BE2C (cell line): ENCODE measurements around the gene MYO18B.

ENCODE experiments used
- DNase-seq: peaks from one replicate; pipeline ENCODE4 v3.0.0-alpha.2; 2020
- H3K27me3 ChIP-seq: fragments of 250-450 bp; sonication (Bioruptor Pico); 2 replicates; pipeline ENCODE4 v1.5.1; 2020; ENCODE audit warnings: mild to moderate bottlenecking
- H3K36me3 ChIP-seq: fragments of 250-450 bp; sonication (Bioruptor Pico); 2 replicates; pipeline ENCODE4 v1.5.1; 2020; ENCODE audit warnings: mild to moderate bottlenecking
- H3K4me1 ChIP-seq: fragments of 250-450 bp; sonication (Bioruptor Pico); 2 replicates; pipeline ENCODE4 v1.5.1; 2020
- H3K4me3 ChIP-seq: 2 replicates; pipeline ENCODE4 v1.5.1; 2011; ENCODE audit warnings: low read depth, low read length
- H3K9me3 ChIP-seq: fragments of 250-450 bp; sonication (Bioruptor Pico); 2 replicates; pipeline ENCODE4 v1.5.1; 2020
- TF ChIP-seq, protein P1 (sequence below): IDR thresholded peaks from 2 replicates; pipeline ENCODE4 v1.5.1; 2012; ENCODE audit warnings: mild to moderate bottlenecking, low read depth, low read length

The MYO18B gene

DNA sequence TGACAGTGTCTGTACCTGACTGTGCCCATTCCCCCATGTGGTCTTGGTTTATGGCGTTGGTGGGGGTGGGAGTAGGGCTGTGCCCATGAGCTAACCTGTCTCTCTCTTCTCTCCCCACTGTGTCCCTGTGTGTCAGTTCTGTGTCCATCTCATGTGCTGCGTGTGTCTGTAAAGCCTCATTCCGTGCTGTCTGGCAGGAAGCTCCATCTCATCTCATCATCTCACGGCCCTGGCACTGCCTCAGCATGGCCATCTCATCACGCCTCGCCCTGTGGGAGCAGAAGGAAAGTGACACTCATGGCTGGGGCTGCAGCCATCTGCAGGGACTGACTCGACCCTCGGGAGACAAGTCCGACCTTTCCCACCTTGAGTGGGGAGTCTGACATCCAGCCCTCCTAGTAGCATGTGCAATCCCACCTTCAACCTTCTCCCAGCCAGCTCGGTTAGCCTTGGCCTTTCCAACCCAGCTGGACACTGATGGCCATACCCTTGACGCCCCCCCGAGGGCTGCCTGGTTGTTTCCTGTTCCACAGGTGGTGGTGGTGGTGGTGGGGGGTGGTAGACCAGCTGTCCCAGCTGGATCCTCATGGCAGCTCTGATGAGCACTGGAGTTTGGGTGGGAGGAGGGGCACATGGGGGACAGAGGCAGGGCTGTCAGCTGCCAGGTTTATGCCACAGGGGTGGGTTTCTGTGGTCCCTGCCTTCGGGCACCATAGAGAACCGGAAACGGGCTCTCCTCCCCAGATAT, 19.0 kb downstream of the MYO18B start:
- TF ChIP-seq, protein P1, sequence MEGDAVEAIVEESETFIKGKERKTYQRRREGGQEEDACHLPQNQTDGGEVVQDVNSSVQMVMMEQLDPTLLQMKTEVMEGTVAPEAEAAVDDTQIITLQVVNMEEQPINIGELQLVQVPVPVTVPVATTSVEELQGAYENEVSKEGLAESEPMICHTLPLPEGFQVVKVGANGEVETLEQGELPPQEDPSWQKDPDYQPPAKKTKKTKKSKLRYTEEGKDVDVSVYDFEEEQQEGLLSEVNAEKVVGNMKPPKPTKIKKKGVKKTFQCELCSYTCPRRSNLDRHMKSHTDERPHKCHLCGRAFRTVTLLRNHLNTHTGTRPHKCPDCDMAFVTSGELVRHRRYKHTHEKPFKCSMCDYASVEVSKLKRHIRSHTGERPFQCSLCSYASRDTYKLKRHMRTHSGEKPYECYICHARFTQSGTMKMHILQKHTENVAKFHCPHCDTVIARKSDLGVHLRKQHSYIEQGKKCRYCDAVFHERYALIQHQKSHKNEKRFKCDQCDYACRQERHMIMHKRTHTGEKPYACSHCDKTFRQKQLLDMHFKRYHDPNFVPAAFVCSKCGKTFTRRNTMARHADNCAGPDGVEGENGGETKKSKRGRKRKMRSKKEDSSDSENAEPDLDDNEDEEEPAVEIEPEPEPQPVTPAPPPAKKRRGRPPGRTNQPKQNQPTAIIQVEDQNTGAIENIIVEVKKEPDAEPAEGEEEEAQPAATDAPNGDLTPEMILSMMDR: no peak
- Histone ChIP-seq H3K36me3 (no peaks in the 10 kb centered on the region), H3K27me3 (no peaks in the 10 kb centered on the region), H3K4me1 (no peaks in the 10 kb centered on the region; the same call in 1 of the 2 replicates), H3K4me3 (no peak overlapping the region), H3K9me3 (0 out of 2 replicates have a peak, but pooled peaks cover 2% of the 10 kb centered on the region)
- DNase-seq: no peak

DNA sequence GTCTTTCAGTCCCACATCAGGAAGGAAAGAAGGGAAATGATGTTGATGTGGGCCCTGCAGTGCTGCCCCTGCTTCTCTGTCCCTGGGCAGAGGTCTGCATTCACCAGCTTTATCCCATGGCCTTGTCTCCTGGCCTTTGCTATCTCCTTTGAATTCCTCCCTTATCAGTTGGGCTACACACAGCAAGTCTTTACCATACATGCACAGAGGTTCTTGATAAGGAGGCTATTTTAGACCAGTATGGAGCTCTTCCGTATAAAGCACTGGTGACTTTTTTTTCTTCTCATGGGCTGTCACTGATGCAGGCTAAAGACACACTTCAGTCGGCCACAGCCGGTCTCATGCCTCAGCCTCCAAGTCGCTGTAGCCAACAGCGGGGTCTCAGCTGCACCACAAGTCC, 20.2 kb downstream of the MYO18B start:
- Histone ChIP-seq H3K36me3 (no peaks in the 10 kb centered on the region), H3K4me1 (no peaks in the 10 kb centered on the region; the same call in 1 of the 2 replicates), H3K27me3 (no peaks in the 10 kb centered on the region), H3K9me3 (peaks cover 5% of the 10 kb centered on the region; the same call in 1 of the 2 replicates), H3K4me3 (no peak overlapping the region)
- DNase-seq: no peak
- TF ChIP-seq, protein P1: no peak

DNA sequence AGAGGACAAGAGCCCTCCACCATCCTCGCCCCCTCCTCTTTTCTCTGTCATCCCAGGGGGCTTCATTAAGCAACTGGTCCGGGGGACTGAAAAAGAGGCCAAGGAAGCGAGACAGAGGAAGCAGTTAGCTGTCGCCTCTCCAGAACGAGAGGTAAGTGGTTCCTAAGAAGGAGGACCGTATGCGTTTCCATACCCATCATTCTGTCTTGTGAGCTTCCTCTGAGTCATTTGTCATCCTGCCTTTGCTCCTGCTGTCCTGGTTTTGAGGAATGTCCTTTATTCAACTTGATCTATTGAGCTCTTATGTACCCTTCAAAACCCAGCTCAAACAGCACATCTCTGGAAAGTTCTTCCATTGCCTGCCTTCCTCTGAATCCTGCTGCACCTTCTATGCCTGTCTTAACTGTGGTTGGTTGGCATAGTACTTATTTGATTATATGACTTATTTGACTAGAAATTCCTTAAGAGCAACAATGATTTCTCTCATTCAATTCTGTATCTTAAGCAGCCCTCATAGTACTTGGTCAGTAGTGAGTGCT, 21.3 kb downstream of the MYO18B start:
- Histone ChIP-seq H3K36me3 (no peaks in the 10 kb centered on the region), H3K9me3 (peaks cover 5% of the 10 kb centered on the region; the same call in 1 of the 2 replicates), H3K27me3 (no peaks in the 10 kb centered on the region), H3K4me1 (no peaks in the 10 kb centered on the region; the same call in 1 of the 2 replicates), H3K4me3 (no peak overlapping the region)
- TF ChIP-seq, protein P1: no peak
- no peak for DNase-seq

DNA sequence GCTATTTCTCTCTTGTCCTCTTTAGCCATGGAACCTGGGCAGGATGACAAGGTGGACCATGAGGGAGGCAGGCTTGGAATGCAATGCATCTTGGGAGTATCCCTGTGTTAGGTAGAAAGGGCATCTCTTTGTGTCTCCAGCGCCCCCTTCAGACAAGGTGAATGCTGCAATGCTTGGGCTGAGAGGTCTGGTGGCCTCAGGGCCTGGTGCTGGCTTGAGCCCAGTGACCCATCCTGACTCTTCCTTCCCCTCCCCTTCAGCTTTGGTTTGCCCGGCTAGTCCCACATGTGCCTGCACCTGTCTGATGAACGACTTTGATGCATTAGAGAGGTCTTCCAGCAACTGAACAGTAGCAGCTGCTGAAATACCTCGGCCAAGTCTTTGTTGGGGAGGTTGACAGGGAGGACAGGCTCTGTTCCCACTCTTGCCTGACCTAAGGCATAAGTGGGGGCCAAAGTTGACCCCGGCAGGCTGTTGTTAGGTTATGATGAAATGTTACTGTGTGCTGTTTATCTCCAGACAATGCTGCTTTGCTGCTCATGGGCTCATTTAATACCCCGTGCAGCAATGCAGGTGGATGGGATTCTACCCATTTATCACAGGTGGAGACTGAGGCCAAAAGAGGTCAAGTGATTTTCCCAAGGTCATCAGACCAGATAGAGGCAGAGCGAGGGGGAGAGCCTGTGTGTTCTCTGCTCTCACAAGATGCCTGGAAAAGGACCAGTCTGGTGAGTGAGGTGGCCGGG, 22.5 kb downstream of the MYO18B start:
- peaks cover 5% of the 10 kb centered on the region; the same call in 1 of the 2 replicates for H3K9me3 ChIP-seq
- H3K36me3 ChIP-seq: no peaks in the 10 kb centered on the region
- TF ChIP-seq, protein P1: peak; percentile 24; the same call in 1 of the 2 replicates
- no peak for DNase-seq
- H3K27me3 ChIP-seq: no peaks in the 10 kb centered on the region
- H3K4me1 ChIP-seq: no peaks in the 10 kb centered on the region; the same call in 1 of the 2 replicates
- no peak overlapping the region for H3K4me3 ChIP-seq

DNA sequence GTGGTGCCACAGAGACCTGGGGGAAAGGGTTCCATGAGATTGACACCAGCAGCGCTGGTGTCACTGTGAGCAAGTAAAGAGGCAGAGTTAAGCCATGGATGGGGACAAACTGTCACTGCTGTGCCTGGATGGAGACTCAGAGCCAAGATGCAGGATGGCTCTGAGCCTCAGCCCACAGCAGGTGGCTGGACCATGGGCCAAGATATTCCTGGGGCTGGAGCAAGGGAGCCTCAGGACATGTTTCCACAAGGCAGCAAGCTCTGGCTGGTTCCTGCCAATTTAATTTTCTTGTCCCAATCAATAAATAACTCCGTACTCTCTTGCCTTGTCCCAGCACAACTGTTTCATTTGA, 23.0 kb downstream of the MYO18B start:
- Histone ChIP-seq H3K36me3 (no peaks in the 10 kb centered on the region), H3K4me3 (no peak overlapping the region), H3K27me3 (no peaks in the 10 kb centered on the region), H3K4me1 (no peaks in the 10 kb centered on the region; the same call in 1 of the 2 replicates), H3K9me3 (peaks cover 5% of the 10 kb centered on the region; the same call in 1 of the 2 replicates)
- DNase-seq: no peak
- TF ChIP-seq, protein P1: no peak
